ENCODE measurements around the gene COL25A1. TPM values are rescaled to one million over a fixed set of nuclear protein-coding genes. Genes with fewer than 3 reads are reported as not detected.
"Not testable (repeated sequence)": the region's sequence is repeated elsewhere in the genome, so short reads cannot be mapped to it uniquely, and the experiment has no call there.

COL25A1 gene
- total RNA-seq, 2 donors from 2014 or later, result 0.05 to 0.14 TPM

DNA sequence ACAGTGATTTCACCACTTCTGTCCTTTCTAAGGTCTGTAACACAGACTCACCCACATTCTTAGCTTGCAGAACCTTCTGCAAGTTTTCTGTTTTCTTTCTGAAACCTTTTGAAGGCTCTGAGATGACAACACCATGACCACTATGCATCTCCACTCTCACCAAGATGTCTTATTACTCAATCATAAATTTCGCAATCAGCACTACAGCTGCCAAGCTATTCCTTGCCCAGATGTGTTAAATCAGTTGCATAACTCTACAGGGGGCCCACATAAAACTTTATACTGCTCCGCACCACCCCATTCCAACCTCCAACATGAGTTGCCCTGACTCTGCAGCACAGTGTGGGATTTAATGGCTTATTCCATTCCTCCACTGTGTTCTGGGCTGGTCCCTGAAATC lies 229.9 kb downstream of the COL25A1 start:
- Mint-ChIP-seq H3K4me3 (no peak overlapping the region), H3K36me3 (ENCODE audit: insufficient read depth in 2 of 2) (no peaks in the 10 kb centered on the region), H3K27me3 (ENCODE audit: low read depth) (no peaks in the 10 kb centered on the region), H3K27ac (no peak overlapping the region), H3K4me1 (ENCODE audit: low read depth) (no peaks in the 10 kb centered on the region), H3K9me3 (no peaks in the 10 kb centered on the region)
- ATAC-seq (replicated peaks in 1 of 2), result peak; percentile 13 to 27
- DNase-seq, result no peak

DNA sequence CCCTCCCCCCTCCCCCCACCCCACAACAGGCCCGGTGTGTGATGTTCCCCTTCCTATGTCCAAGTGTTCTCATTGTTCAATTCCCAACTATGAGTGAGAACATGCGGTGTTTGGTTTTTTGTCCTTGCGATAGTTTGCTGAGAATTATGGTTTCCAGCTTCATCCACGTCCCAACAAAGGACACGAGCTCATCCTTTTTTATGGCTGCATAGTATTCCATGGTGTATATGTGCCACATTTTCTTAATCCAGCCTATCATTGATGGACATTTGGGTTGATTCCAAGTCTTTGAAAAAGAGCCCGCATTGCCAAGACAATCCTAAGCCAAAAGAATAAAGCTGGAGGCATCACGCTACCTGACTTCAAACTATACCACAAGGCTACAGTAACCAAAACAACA lies 231.8 kb downstream of the COL25A1 start:
- not testable (repeated sequence) for H3K9me3 Mint-ChIP-seq; H3K4me3 Mint-ChIP-seq; H3K27me3 Mint-ChIP-seq (ENCODE audit: low read depth); DNase-seq; H3K4me1 Mint-ChIP-seq (ENCODE audit: low read depth); H3K36me3 Mint-ChIP-seq (ENCODE audit: insufficient read depth in 2 of 2); H3K27ac Mint-ChIP-seq; ATAC-seq (replicated peaks in 1 of 2)

DNA sequence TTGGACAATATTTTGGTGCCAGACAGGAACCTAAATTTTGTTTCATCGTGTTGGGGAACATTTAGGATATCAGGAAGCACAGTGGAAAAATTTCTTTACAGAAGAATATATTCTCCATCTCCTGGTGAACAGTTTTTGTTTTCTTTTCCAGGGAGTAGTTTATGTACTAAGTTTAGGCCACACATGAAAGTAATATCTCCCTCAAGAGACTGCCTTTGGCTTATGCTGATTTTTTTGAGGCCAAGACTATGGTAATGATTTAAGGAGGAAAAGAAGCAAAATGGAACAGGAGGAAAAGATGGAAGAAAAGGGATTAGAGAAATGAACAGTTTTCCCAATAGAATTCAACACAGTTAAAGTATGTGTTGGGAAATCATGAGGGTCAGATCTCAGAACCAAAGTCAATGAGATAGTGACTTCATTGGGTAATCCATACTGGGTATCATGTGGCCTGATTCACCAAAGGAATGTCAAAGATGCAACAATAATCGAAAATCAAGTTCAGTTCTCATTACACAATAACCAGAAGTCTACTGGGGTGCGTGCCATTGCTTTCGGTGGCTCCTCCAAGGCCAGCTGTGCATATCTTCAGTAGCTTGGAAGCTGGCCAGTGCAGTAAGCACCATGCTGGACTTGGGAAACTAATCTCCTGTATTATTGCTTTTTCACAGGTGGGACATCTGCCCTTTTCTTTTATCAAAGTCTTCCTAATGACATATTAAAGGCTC lies 234.8 kb downstream of the COL25A1 start:
- DNase-seq, result no peak
- H3K4me3 Mint-ChIP-seq, result no peak overlapping the region
- H3K27me3 Mint-ChIP-seq (ENCODE audit: low read depth), result no peaks in the 10 kb centered on the region
- H3K9me3 Mint-ChIP-seq, result no peaks in the 10 kb centered on the region
- no peak overlapping the region for H3K27ac Mint-ChIP-seq
- no peaks in the 10 kb centered on the region for H3K4me1 Mint-ChIP-seq (ENCODE audit: low read depth)
- H3K36me3 Mint-ChIP-seq (ENCODE audit: insufficient read depth in 2 of 2), result no peaks in the 10 kb centered on the region
- no peak for ATAC-seq (replicated peaks in 1 of 2)

DNA sequence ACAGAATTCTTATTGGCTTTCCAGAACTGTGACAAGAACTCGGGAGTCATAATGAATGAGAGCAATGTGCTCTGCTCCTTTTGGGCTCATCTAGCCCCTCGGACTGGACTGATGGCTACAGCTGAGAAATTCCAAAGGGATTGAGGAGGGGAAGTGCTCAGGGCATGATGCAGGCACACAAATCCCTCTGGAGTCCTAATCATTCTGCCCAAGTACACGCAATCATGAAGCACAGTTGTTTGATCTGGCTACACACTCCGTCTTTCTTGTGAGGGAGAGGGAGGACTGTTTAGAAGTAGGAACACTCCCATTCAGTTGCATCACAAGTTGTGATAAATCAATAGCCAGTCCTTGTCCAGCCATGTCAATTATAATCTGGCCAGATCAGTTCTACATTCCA lies 237.5 kb downstream of the COL25A1 start:
- H3K36me3 Mint-ChIP-seq (ENCODE audit: insufficient read depth in 2 of 2), result no peaks in the 10 kb centered on the region
- no peaks in the 10 kb centered on the region for H3K27me3 Mint-ChIP-seq (ENCODE audit: low read depth)
- ATAC-seq (replicated peaks in 1 of 2) (no peak), DNase-seq (no peak)
- no peak overlapping the region for H3K4me3 Mint-ChIP-seq
- no peaks in the 10 kb centered on the region for H3K4me1 Mint-ChIP-seq (ENCODE audit: low read depth)
- H3K9me3 Mint-ChIP-seq, result no peaks in the 10 kb centered on the region
- H3K27ac Mint-ChIP-seq, result no peak overlapping the region

DNA sequence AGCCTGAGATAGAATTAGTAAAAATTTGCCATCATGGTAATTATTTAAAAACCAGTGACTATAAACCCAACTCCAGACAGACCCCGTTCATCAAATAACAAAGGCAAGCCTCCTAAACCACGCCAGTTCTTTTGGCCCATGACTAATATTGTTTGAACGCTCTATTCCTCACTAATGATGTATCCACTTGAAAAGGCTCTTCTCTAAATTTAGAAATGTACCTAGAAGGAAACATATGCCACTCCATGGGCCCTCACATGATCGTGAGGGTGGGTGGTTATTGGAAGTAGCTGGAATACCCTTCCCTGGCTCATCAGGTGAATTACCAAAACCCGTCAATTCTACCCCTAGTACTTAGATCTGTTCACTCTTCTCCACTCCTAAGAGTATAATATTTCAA lies 249.2 kb downstream of the COL25A1 start:
- Mint-ChIP-seq H3K27me3 (ENCODE audit: low read depth) (no peaks in the 10 kb centered on the region), H3K27ac (no peak overlapping the region), H3K4me3 (no peak overlapping the region), H3K4me1 (ENCODE audit: low read depth) (peaks cover 6% of the 10 kb centered on the region), H3K9me3 (no peaks in the 10 kb centered on the region), H3K36me3 (ENCODE audit: insufficient read depth in 2 of 2) (no peaks in the 10 kb centered on the region)
- ATAC-seq (replicated peaks in 1 of 2) (no peak), DNase-seq (no peak)

DNA sequence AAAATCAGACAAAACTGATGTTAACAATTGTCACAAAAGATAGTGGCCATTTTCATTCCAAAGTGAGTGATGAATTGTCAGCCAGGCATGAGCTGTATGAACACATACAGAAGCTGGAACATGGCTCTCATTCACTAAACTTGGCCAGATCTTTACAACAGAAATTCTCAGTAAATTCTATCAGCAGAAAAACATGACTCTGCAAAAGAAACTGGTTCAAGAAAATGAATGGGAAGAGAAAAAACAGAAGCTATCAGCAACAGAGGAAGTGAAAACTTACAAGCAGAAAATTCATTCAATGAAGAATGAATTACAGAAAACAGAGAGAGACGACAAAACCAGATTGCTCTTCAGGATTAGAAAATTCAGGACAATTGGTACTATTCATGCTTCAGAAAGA lies 249.6 kb downstream of the COL25A1 start:
- Mint-ChIP-seq H3K36me3 (ENCODE audit: insufficient read depth in 2 of 2) (no peaks in the 10 kb centered on the region), H3K4me1 (ENCODE audit: low read depth) (peaks cover 6% of the 10 kb centered on the region), H3K4me3 (no peak overlapping the region), H3K27me3 (ENCODE audit: low read depth) (no peaks in the 10 kb centered on the region), H3K9me3 (no peaks in the 10 kb centered on the region), H3K27ac (no peak overlapping the region)
- DNase-seq (no peak), ATAC-seq (replicated peaks in 1 of 2) (no peak)

DNA sequence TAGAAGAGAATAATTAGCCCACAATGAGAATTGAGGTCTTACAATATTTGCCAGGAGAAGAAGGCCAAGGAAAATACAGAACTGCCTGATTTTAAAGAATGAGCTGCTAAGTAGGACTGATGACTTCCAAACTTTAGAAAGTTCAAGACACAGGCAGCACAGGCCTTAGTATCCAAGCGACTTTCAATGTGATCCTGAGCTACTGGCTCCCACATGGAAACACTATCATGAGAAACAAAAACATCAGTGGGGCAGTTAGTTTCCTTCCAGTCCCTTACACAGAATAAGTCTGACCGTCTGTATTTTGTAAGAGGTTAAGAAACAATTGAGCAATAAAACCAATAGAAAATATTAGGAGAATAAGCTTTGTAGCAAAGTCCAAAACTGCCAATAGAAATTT lies 251.4 kb downstream of the COL25A1 start:
- Mint-ChIP-seq H3K4me1 (ENCODE audit: low read depth) (peaks cover 14% of the 10 kb centered on the region), H3K27me3 (ENCODE audit: low read depth) (no peaks in the 10 kb centered on the region), H3K9me3 (no peaks in the 10 kb centered on the region), H3K4me3 (no peak overlapping the region), H3K36me3 (ENCODE audit: insufficient read depth in 2 of 2) (no peaks in the 10 kb centered on the region), H3K27ac (no peak overlapping the region)
- ATAC-seq (replicated peaks in 1 of 2) (no peak), DNase-seq (no peak)

DNA sequence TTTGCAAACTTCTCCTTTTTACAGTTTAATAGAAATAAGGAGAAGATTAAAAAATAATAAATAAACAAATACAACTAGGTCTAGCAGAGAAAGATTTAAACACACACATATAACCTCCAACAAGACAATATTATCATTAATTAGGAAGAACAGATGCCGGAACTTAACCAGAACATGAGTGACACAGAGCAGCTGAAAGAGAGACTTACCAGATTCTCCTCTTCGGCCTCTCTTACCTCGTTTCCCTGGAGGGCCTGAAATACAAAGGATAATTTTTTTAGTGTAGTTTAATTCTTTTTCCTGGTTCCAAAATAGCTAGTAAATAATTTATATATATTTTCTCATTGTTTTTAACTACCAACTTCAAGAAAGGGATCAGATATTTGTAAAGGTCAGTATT lies 252.5 kb downstream of the COL25A1 start:
- Mint-ChIP-seq H3K4me1 (ENCODE audit: low read depth) (peaks cover 14% of the 10 kb centered on the region), H3K27me3 (ENCODE audit: low read depth) (no peaks in the 10 kb centered on the region), H3K4me3 (no peak overlapping the region), H3K27ac (no peak overlapping the region), H3K36me3 (ENCODE audit: insufficient read depth in 2 of 2) (no peaks in the 10 kb centered on the region), H3K9me3 (no peaks in the 10 kb centered on the region)
- ATAC-seq (replicated peaks in 1 of 2) (no peak), DNase-seq (no peak)

DNA sequence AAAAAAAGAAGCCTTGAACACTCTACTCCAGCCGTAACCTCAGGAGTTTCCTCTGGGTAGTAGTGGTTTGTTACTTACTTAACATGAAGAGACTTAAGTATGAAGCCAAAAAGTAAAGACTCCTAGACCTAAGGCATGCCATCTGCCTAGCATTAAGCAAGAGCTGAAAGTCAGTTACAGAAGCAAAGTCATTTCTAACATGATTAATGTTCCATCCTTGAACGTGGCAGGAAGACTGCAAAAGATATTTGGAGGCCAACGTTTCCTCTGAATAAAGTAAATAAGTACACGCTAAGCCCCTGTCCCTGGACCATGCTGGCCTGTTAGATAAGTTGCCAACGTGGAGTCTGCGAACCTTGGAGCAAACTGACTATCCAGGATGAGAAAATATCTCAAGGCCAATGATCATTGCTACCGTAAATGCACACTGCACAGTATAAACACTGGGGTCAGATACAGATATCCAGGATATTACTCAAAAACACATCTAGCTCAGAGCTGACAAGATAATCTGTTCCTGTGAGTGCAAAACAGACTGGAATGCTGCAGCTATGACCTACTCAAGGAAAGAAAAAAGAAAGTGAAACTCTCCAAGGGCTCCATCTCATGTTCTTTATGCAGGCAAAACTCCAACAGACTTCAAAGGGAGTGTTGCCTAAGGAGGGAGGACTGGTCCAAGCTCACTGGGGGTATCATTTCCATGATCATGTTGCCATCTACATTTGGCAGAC lies 255.8 kb downstream of the COL25A1 start:
- Mint-ChIP-seq H3K4me3 (peak overlapping the region in 1 of 2 donors; percentile 6), H3K27ac (no peak overlapping the region), H3K27me3 (ENCODE audit: low read depth) (no peaks in the 10 kb centered on the region), H3K4me1 (ENCODE audit: low read depth) (peaks cover 8% of the 10 kb centered on the region), H3K9me3 (no peaks in the 10 kb centered on the region), H3K36me3 (ENCODE audit: insufficient read depth in 2 of 2) (no peaks in the 10 kb centered on the region)
- DNase-seq (no peak), ATAC-seq (replicated peaks in 1 of 2) (no peak)

DNA sequence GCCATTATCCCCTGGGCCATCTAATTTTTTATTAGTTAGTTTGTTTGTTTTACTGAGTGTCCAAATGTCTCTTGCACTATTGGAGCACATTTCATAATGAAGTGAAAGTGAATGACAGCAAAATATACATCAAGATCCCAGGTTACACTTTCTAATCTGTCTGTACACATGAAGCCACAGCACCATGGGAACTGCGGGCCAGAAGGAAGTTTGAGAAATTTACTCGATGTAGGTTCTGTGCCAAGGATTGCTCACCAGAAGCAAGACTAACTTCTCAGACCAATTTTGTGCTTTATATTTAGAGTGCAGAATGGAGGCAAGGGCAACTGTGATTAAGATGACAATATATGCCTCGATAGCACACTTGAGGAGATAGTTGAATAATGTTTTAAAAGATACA lies 258.0 kb downstream of the COL25A1 start:
- H3K9me3 Mint-ChIP-seq, result no peaks in the 10 kb centered on the region
- H3K36me3 Mint-ChIP-seq (ENCODE audit: insufficient read depth in 2 of 2), result no peaks in the 10 kb centered on the region
- H3K27me3 Mint-ChIP-seq (ENCODE audit: low read depth), result no peaks in the 10 kb centered on the region
- H3K27ac Mint-ChIP-seq, result no peak overlapping the region
- no peak overlapping the region for H3K4me3 Mint-ChIP-seq
- peaks cover 8% of the 10 kb centered on the region for H3K4me1 Mint-ChIP-seq (ENCODE audit: low read depth)
- no peak for ATAC-seq (replicated peaks in 1 of 2)
- DNase-seq, result no peak

DNA sequence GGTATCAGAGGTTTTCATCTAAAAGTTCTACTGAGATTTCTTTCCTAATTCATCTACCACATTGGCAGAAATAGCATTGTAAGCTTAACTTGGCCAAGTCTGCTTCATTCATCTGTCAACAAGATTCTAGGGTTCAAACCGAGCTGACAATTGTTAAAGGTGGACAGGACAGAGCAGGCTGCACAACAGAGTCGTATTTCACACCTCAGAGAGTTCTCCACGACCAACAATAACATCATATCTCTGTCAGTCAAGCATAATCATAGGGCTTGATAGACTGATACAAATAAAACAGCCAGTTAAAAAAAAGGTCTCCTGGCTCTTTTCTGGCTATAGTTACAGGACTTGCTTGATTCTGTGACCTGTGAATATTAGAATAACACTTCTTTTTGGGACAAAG lies 259.2 kb downstream of the COL25A1 start:
- H3K27ac Mint-ChIP-seq, result no peak overlapping the region
- ATAC-seq (replicated peaks in 1 of 2) (no peak), DNase-seq (no peak)
- H3K27me3 Mint-ChIP-seq (ENCODE audit: low read depth), result no peaks in the 10 kb centered on the region
- no peaks in the 10 kb centered on the region for H3K9me3 Mint-ChIP-seq
- peaks cover 8% of the 10 kb centered on the region for H3K4me1 Mint-ChIP-seq (ENCODE audit: low read depth)
- no peak overlapping the region for H3K4me3 Mint-ChIP-seq
- H3K36me3 Mint-ChIP-seq (ENCODE audit: insufficient read depth in 2 of 2), result no peaks in the 10 kb centered on the region

DNA sequence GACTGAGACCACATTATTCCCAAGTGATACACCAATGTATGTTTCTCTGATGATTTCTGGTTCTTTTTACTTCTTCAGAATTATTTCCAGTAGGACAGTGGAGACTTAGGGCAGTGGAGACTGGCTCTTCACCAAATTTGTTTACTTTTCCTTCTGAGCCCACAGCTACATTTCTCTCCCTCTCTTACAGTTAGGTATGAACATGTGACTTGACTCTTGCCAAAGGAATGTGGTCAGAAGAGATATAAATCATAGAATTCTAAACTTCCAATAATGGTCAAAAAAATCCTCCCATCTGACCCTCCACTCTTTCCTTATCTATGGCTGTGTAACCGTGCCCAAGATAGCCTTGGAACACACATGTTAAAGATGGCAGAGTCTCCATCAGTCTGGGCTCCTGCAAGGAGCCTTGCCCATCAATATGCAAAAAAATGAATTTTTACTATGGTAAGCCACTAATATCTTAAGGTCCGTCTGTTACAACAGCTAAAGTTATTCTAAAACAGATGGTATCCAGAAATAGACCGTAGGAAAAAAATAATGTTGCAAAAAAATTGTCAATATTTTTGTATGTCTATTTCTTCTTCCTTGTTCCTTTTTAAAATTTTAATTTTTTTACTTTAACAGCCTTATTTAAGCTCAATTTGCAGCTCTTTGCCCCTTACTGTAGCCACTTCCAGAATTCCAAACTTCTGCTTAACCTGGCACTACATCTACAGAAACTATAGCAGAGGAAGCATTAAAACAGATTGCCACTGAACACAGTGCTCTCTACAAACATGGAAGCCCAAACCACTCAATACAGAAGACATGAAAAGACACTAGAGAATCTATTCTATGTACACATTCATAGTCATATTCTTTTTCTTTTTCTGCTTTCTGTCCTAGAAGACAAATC lies 260.7 kb downstream of the COL25A1 start:
- Mint-ChIP-seq H3K9me3 (no peaks in the 10 kb centered on the region), H3K4me3 (no peak overlapping the region), H3K27ac (no peak overlapping the region), H3K36me3 (ENCODE audit: insufficient read depth in 2 of 2) (no peaks in the 10 kb centered on the region), H3K27me3 (ENCODE audit: low read depth) (no peaks in the 10 kb centered on the region), H3K4me1 (ENCODE audit: low read depth) (peaks cover 4% of the 10 kb centered on the region)
- ATAC-seq (replicated peaks in 1 of 2), result no peak
- DNase-seq, result no peak

DNA sequence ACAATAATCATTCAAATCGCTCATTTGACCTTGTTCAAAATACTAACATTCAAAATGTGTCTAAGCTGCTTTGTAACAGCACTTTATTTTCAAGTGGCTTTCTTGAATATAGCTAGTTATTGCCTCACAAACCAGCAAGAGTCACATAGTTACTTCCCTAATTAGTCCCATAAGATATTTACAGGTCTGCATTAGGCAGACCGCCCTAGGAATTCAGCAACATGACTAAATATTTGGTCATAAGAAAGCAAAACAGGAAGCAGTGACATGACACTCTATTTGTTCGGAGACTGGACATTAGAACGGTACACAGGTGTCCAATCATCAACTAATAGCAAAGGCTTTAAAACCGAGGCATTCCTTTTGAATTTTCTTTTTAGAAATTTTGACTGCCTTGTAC lies 262.0 kb downstream of the COL25A1 start:
- no peaks in the 10 kb centered on the region for H3K27me3 Mint-ChIP-seq (ENCODE audit: low read depth)
- ATAC-seq (replicated peaks in 1 of 2) (no peak), DNase-seq (no peak)
- H3K9me3 Mint-ChIP-seq, result no peaks in the 10 kb centered on the region
- H3K36me3 Mint-ChIP-seq (ENCODE audit: insufficient read depth in 2 of 2), result no peaks in the 10 kb centered on the region
- no peaks in the 10 kb centered on the region for H3K4me1 Mint-ChIP-seq (ENCODE audit: low read depth)
- H3K4me3 Mint-ChIP-seq, result no peak overlapping the region
- H3K27ac Mint-ChIP-seq, result no peak overlapping the region
